H1 (cell line): Measurements from ENCODE around the gene PTPRG. TPM values are rescaled to one million over a fixed set of nuclear protein-coding genes. Genes with fewer than 3 reads are reported as not detected.

Experiments
- BACH1 ChIP-seq: IDR thresholded peaks from 2 replicates; pipeline ENCODE4 v1.6.1; 2012; ENCODE audit warnings: low read length, improper control_type of control experiment
- JUN ChIP-seq: IDR thresholded peaks from 2 replicates; pipeline ENCODE4 v1.6.1; 2011; ENCODE audit warnings: low read depth, mild to moderate bottlenecking, improper control_type of control experiment, low read length
- RBBP5 ChIP-seq: IDR thresholded peaks from 2 replicates; pipeline ENCODE4 v1.7.1; 2012; ENCODE audit warnings: low read depth, mild to moderate bottlenecking, inconsistent platforms, low read length, moderate library complexity, borderline replicate concordance
- SP1 ChIP-seq: IDR thresholded peaks from 2 replicates; pipeline ENCODE4 v1.6.1; 2011; ENCODE audit warnings: low read depth, low read length
- TAF1 ChIP-seq: IDR thresholded peaks from 2 replicates; pipeline ENCODE4 v1.6.1; 2011; ENCODE audit warnings: mild to moderate bottlenecking, low read depth, low read length
- polyA plus RNA-seq, 7 experiments: library from polyadenylated mRNA; depleted of rRNA in 3 of 7; stranded (reverse) in 5 of 7; unstranded in 2 of 7; fragments of >200 nt in 5 of 7; fragments of 200-250 nt in 2 of 7; gene quantifications; 1 replicate in 5 of 7; 2 replicates in 1 of 7; 4 replicates in 1 of 7; pipeline versions ENCODE4 v1.2.1 to v1.2.3, GENCODE V29; 2011 to 2013; ENCODE audit warnings: missing spikeins in 2 of 7, mixed read lengths in 2 of 7
- total RNA-seq: library from RNA; stranded (reverse); fragmentation: NEBNext Ultra II Directional; extraction: Animal tissue kit (Norgen Biotek cat#: 25700); gene quantifications from 2 replicates; pipeline ENCODE4 v1.2.1, GENCODE V29; 2021

The PTPRG gene
- total and polyA plus RNA-seq, 2 of the 8 experiments (the other 6 are each of a cell fraction or from before 2014, with no cell fraction given), result 23.3 to 96.2 TPM

- TF ChIP-seq RBBP5 (no peak), BACH1 (no peak), SP1 (no peak), JUN (no peak), TAF1 (no peak)
Observed at GRCh38 chr3:62159709-62160092, 598.3 kb downstream of the PTPRG start (continued).
